Stimulated activated CD8-positive, alpha-beta memory T cell treated with anti-CD3 and anti-CD28 coated beads, Interleukin-7, amount 100 ng/mL, for 48 hours (primary cell): ENCODE results near the gene CTU2.

Source experiments
- DNase-seq, 2 donors: peaks; one replicate each; pipeline ENCODE4 v3.0.0-alpha.2; 2020; ENCODE audit warnings: low read depth in 1 of 2; ENCODE audit errors: extremely low read depth in 1 of 2

Gene CTU2

DNA sequence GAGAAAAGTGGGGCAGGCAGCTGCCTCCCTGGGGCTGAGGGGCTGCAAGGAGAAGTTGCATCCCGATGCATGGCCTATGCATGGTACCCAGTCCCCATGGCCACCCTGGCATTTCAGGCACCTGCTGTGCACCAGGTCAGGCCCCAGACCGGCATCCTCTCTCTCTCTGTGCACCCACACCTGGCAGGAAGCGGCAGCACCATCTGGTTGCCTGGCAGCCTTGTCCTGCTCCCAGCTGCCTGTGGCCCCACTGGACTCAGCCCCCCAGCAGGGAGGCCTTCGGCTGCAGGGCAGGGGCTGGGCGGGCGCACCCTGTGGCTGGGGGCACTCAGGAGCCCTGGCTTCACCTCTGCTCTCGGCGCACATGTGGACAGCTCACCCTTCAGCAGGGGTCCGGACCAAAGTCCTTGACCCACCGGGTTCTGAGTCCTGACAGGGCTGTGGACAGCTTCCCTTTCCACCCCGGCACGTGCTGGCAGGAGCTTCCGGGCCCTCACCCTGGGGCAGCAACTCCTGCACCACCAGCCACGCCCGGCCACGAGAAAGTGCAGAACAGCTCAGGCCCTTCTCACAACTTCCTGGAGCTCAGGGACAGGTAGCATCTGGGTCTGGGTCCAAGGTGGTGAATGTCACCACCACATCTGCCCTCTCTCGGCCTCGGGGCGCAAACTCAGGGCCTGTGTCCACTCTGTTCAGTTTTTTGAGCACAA lies 36.7 kb downstream of the CTU2 start:
- DNase-seq = no peak

DNA sequence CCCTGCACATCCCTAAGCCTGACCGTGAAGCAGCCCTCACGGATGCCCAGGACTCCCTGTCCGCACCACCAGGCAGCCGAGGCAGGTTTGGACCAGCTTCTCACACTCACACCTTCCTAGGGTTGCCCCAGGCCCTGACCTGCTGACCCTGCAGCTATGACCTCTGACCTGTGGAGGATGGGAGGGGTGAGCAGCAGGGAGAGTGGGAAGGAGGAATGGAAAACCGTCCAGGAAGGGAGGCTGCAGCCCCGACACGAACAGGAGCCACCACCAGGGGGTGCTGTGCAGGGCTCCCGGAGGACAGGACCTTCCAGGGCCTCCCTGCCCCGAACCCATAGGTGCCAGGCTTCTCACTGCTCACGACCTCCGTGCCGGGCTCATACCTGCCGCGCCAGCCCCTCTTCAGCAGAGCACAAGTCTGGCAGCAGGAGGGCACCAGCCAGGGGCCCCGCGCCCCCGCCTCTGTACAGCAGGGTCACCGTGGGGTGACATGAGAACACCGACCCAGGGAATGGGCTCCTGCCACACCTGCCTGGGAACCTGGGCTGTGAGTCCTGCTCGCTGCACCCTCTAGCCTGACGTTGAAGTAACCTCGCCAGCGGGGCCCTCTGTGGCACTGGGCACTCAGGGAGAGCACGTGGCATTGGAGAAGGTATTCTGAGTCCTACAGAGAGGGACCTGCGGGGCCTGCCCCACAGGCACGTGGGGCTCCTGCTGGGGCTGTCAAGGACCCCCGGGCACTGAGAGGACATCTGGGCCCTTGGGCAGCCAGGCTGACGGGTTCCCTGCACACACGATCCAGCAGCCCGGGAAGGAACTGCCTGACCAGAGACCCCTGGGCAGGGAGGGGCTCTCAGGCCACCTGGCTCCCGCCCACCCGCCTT lies 37.6 kb downstream of the CTU2 start:
- DNase-seq = peak in 1 of 2 donors; percentile 45

GRCh38 chr16:88744577-88745521 lies 38.5 kb downstream of the CTU2 start:
- DNase-seq = no peak

DNA sequence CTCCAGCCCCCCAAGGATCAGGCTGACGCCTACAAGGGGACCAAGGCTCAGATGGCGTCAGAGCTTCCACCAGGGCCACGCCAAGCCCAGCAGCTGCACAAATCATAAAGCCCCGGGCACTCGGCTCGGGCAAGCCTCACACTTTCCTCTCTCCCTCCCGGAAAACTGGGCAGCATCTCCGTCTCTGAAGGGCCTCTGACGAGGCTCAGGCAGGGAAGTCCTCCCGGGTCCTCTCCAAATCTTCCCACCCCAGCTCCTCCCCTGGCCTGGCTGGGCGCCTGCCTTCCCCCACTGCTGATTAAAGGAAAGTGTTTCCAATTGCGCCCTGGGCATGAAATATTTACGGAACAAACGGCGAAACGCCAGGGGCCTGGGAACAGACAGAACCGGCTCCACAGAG lies 40.2 kb downstream of the CTU2 start:
- no peak for DNase-seq

DNA sequence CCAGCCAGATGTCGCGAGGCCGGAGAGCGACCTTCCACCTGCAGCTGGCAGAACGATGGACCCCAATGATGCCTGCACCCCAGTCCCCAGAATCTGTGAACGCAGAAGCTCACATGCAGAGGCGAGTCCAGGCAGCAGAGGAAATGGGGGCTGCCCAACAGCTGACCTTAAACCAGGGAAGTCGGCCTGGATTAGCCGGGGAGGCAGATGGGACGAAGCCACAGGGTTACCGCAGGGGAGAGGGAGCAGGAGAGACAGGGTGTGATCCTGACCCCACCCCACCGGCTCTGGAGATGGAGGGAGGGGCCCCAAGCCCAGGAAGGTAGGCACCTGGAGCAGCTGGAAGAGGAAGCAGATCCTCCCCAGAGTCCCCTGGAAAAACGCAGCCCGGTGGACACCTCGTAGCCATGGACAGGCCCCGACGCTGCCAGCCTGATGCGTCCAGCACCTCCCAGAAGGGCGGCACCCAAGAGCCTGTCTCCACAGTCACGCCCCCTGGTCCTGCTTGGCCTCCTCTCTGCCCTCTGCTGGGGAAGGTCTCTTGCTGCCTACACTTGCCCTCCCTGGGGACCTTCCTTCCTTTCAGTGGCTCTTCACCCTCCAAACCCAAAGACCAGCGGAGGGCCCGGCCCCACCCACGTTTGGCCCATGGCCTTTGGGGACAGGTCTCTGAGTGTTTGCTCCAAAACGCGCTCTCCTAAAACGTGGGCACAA lies 41.4 kb downstream of the CTU2 start:
- DNase-seq = peak; percentile 19 to 24

DNA sequence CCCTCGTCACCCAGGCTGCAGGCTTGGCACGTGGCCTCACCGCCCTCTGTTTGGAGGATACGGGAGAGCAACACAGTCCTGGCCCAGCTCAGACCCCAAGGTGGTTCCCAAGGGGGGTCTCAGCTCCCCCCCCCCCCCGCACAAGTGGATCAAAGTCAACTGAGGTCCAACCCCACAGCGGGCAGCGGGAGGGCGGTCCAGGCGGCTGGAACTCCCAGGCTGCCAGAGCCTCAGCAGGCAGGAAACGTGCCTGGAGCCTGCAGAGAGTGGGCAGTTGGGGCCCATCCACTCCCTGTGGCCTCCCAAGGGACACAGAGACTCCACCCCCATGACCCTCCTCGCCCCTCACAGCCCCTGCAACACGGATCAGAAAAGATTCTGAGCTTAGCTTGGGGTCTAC lies 42.1 kb downstream of the CTU2 start:
- no peak for DNase-seq

GRCh38 chr16:88749358-88749757 lies 43.1 kb downstream of the CTU2 start:
- no peak for DNase-seq

GRCh38 chr16:88750854-88751253 lies 44.6 kb downstream of the CTU2 start:
- no peak for DNase-seq

DNA sequence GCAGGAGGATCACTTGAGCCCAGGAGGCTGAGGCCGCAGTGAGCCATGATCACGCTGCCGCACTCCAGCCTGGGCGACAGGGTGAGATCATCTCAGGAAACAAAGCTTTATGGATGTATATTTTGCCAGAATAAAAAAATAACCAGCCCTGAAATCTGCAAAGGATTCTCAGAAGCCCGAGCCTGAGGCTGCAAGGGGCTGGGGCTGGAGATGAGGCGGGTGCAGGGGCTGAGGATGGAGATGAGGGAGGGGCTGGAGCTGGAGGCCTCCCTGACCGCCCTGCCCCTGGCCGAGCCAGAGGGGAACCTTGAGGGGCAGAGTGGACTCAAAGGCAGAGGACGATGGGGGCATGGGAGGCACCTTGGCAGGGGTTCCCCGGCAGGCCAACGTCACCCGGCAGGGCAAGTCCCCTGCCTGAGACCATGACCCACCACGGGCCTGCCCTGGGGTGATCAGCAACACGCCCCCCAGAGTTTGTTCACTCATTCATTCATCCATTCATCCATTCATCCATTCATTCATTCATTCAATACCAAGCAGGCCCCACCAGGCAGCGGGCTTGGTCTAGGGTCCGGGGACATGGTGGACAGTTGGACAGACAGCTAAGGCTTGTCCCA lies 46.2 kb downstream of the CTU2 start:
- DNase-seq = no peak

DNA sequence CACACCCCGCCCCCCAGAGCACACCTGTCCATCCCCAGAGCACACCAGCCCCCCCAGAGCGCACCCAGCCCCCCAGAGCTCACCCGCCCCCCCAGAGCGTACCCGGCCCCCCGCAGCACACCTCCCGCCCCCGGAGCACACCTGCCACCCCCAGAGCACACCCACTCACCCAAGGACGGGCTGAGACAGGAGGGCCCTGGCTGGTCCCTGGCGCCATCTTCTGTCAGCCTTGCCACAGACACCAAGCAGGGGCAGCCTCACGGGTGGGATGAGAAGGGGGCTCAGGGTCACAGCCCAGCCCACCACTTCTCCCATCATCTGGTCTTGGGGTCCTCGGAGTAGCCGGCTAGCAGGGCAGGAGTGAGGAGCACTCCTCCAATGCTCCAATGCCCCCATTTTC lies 46.9 kb downstream of the CTU2 start:
- DNase-seq = no peak

DNA sequence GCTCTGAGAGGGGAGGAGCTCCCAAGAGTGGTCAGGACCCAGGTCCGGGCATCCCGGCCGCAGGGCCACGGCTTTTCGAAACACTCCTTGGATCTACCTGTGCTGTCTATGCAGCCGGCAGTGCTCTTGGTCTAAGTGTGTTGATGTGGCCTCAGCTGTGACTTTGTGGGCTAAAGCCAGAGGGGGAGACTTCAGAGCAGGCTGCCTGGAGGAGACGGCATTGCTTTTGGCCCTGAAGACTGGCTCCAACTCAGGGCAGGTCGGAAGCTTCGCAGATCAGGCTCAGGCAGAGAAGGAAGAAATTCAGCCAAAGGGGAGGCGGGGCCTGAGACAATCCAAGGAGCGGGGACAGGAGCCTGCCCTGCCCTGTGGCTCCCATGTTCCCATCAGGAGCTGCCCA lies 47.3 kb downstream of the CTU2 start:
- no peak for DNase-seq

DNA sequence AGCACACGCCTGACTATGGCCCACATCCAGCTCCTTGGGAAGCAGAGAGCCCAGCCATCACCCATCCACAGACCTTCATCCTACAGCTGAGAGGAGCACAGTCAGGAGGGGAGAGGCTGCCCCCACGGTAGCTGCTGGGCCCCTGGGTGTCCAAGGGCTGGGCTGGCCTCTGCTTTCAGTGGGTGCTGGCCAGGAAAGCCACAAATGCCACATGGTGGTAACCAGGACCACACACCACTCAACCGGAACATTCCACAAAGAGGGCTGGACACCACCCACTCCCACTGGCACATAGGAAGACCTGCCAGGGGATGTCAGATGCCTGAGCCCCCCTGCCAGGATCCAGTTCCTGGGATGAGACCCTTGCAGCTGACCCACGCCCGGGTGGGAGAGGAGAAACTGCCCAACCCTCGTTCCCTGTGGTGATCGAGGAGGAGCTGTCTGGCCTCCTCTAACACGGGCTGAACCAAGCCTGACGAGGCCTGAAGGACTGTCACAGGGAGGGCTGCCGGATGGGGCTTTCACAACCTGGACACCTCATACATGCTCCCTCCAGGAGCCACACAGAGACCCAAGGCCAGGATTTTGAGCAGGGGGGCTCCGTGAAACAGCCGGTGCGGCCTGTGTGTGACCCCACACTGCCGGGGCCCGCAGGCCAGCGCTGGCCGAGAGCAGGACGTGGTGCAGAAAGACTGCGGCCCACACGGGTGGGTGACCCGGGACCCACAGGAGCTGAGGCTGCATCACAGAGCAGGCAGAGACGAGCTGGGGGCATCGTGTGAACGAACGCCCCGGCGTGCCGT lies 48.0 kb downstream of the CTU2 start:
- DNase-seq = no peak

DNA sequence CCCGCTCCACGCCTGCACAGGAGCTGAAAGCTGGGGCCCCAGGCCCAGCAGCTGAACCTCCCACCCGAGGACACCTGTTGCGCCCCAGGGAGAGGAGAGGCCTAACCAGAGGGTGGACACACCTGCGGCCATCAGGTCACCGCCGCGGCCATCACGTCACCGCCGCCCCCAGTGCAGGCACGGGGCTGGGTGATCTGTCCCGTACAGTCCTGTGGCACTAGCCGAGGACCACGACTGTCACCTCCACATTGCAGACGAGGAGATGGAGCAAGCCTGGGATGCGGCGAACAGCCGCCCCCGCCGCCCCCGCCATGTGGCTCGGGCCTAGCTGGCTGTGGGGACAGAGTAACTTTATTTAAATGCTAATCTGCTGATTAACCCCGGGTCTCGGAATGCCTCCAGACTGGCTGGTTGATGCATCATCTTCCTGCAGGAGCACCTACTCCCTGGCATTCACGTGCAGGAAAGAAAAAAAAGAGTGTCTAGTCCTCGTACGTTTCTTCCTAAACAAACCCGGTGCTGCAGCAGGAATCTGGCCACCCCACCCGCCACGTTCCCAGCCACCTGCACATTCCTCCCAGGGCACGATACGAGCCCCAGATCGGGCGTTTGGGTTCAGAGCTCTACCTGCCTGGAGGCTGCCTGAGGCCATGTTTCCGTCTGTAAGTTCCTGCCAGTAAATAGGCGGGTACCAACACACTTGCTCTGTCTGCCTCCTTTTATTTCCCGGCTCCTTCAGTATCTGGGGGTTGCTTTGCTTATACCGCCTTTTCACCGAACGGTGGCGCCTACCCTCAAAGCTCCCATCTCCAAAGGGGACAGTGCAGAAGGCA lies 48.8 kb downstream of the CTU2 start:
- DNase-seq = no peak

DNA sequence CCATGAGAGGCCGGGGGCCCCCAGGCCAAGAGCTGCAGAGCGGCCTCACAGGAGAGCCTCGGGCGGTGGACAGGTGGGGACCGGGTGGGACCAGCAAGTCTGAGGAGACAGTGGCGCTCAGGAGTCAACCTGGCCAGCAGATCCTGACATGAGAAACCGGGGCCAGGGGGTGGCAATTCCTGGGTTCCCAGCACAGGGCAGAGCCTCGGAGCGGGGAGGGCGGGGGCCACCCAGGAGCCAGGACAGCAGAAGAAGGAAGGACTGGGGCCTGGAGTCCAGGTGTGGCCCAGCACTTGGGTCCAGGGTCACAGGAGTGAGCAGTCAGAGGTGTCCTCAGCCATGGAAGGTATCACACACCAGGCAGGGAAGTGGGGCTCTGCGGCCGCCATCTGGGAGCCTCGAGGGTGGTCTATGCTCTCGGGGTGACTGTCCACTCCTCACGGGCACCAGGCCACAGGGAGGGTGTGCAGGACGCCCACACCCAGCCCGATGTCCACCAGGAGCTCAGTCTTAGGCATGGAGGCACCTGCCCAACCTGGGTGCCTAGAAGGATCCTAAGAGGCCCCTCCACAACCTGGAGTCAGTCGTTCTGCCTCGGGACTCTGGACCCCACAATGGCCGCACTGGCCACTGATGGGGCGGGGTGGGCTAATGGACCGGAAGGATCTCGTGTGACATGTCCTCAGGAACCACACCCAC lies 49.6 kb downstream of the CTU2 start:
- DNase-seq = no peak

GRCh38 chr16:88758227-88758943 lies 52.1 kb downstream of the CTU2 start:
- DNase-seq = no peak

- DNase-seq = no peak
Observed at GRCh38 chr16:88758944-88759244, 52.6 kb downstream of the CTU2 start.

GRCh38 chr16:88759245-88759975 lies 53.1 kb downstream of the CTU2 start:
- DNase-seq = no peak
